ENCODE results near the gene EPAS1.

EPAS1 gene

DNA sequence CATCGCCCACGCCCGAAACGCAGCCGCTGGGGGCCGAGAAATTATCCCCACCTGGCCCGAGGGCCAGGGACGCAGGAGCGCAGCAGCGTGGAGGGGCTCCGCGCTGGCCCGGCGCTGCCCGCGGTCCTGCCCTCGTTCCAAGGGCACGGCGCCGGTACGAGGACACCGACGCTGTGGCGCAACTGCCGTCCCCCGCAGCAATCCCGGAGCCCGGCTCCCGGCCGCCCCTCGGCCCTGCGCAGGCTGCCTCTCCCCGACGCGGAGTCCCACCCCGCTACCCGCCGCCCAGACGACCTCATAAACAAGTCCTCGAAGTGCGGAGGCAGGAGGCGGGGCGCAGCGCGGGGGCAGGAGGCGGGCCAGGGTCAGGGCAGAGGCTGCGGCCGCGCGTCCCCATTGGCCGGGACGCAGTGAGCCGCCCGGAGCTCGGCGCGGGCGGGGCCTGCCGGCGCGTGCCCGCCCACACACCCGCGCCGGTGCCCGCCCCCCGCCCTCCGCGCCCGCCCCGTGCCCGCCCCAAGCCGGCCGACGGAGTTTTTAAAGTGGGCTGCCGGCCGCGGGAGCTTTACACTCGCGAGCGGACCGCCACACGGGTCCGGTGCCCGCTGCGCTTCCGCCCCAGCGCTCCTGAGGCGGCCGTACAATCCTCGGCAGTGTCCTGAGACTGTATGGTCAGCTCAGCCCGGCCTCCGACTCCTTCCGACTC is at the start of gene EPAS1:
Gene EPAS1 (plus strand): TSS at position 568 of the 706 bp plus-strand sequence. CDS start 505 bp downstream, outside the sequence.
- peak; percentile 82 for TF ChIP-seq POLR2A (IDR thresholded peaks at IDR 0.05; ENCODE audit: low read depth, low read length)
- FAIRE-seq, result no peak
- peak; percentile 94 for DNase-seq (ENCODE audit: insufficient read length, low spot score)

GRCh38 chr2:46248171-46248570 is 49.0 kb upstream of the EPAS1 start:
- FAIRE-seq, result no peak
- no peak for DNase-seq (ENCODE audit: insufficient read length, low spot score)

GRCh38 chr2:46249654-46250053 is 47.6 kb upstream of the EPAS1 start:
- no peak for FAIRE-seq
- no peak for DNase-seq (ENCODE audit: insufficient read length, low spot score)
- TF ChIP-seq POLR2A (IDR thresholded peaks at IDR 0.05; ENCODE audit: low read depth, low read length), result no peak

More at GRCh38 chr2:46248171-46248570, 49.0 kb upstream of the EPAS1 start:
- TF ChIP-seq POLR2A (IDR thresholded peaks at IDR 0.05; ENCODE audit: low read depth, low read length), result no peak

- TF ChIP-seq POLR2A (IDR thresholded peaks at IDR 0.05; ENCODE audit: low read depth, low read length), result no peak
- DNase-seq (ENCODE audit: insufficient read length, low spot score) (no peak), FAIRE-seq (no peak)
These were observed 44.1 kb upstream of the EPAS1 start for GRCh38 chr2:46252891-46253659.

DNA sequence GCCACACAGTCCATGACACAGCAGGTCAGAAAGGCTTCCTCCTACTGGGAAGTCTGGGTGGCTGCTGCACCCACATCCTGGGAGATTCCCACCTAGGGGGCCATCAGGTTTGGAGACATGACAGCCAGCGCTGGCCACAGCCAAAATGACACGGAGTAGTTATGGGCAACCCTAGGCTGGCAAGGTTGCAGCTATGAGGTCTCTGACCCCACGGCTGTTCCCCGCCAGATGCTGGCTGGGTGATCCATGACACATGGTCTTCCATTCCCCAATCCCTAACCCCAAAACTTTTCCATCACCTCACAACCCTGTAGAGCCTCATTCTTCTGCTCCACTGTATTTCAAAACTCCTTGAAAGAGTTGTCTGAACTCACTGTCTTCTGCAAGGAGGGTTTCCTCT is 42.7 kb upstream of the EPAS1 start:
- TF ChIP-seq POLR2A (IDR thresholded peaks at IDR 0.05; ENCODE audit: low read depth, low read length), result no peak
- FAIRE-seq, result no peak
- DNase-seq (ENCODE audit: insufficient read length, low spot score), result no peak

DNA sequence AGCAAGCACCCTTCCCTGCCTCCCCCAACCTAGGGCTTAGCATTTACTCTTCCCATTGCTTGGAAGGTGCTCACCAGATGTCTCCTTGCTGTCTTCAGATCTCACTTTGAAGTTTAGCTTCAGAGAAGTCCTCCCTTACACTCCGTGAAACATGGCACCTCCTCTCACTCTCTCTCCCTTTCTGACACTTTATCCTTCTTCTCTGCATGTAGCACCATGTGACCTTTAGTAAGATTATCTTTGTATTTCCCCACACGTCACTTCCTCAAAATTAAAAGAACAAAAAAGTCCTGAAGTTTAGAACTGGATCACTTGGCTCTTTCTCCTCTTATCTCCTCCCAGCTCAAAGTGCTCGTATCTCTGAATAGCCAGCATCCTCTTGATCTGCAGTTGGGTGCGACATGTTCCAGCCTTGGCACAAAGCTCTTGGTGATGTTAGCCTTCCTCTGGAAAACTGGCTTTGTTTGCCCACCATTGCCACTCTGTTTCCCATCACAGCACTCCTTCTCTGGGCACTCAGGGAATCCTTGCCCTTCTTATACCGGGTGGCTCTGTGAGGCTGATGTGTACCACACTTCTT is 40.6 kb upstream of the EPAS1 start:
- no peak for DNase-seq (ENCODE audit: insufficient read length, low spot score)
- FAIRE-seq, result no peak
- TF ChIP-seq POLR2A (IDR thresholded peaks at IDR 0.05; ENCODE audit: low read depth, low read length), result no peak

DNA sequence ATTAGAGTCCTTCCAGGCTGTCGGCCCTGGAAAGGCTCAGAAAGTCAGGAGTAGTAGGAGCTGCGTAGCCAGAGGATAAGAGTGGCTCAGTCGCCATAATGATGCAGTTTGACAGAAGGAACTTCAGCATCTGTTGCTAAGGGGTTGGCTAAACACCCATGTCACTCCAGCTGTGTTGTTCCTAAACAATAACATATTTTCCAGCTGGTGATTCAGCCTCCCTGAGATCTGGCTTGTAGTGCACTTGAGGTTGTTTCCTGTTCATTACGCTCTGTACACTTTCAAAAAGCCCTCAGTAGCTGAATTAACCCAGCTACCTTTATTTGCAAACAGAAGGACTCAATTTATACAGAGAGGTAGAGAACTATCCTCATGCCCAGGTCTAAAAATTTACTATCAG is 39.7 kb upstream of the EPAS1 start:
- no peak for DNase-seq (ENCODE audit: insufficient read length, low spot score)
- TF ChIP-seq POLR2A (IDR thresholded peaks at IDR 0.05; ENCODE audit: low read depth, low read length), result no peak
- no peak for FAIRE-seq

- DNase-seq (ENCODE audit: insufficient read length, low spot score), result no peak
- FAIRE-seq, result no peak
- no peak for TF ChIP-seq POLR2A (IDR thresholded peaks at IDR 0.05; ENCODE audit: low read depth, low read length)
These were observed 39.2 kb upstream of the EPAS1 start for GRCh38 chr2:46257980-46258379.

GRCh38 chr2:46258937-46259776 is 38.0 kb upstream of the EPAS1 start:
- no peak for TF ChIP-seq POLR2A (IDR thresholded peaks at IDR 0.05; ENCODE audit: low read depth, low read length)
- DNase-seq (ENCODE audit: insufficient read length, low spot score), result no peak
- no peak for FAIRE-seq

GRCh38 chr2:46259777-46260168 is 37.4 kb upstream of the EPAS1 start:
- no peak for DNase-seq (ENCODE audit: insufficient read length, low spot score)
- no peak for TF ChIP-seq POLR2A (IDR thresholded peaks at IDR 0.05; ENCODE audit: low read depth, low read length)
- FAIRE-seq, result no peak

- DNase-seq (ENCODE audit: insufficient read length, low spot score) (no peak), FAIRE-seq (no peak)
- TF ChIP-seq POLR2A (IDR thresholded peaks at IDR 0.05; ENCODE audit: low read depth, low read length), result no peak
These were observed 36.9 kb upstream of the EPAS1 start for GRCh38 chr2:46260305-46260704.

- DNase-seq (ENCODE audit: insufficient read length, low spot score), result no peak
- no peak for TF ChIP-seq POLR2A (IDR thresholded peaks at IDR 0.05; ENCODE audit: low read depth, low read length)
- no peak for FAIRE-seq
These were observed 34.8 kb upstream of the EPAS1 start for GRCh38 chr2:46262248-46262938.

DNA sequence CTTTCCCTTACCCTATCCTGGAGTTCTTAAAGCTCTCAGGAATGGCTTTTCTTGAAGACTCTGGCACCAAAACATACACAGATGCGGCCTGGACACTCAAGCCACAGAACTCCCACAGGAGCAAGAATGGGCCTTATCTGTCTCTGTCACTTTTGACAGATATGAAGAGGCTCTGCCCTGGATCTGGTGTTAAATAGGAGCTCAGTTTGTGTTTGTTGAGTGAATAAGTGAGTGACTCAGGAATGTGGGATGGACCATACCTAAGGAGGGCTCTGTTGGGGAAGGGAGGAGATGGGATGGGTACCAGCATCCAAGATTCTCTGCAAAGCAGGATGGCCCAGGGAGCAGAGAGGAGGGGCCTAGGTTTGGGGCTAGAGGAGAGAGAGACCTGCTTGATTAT is 33.9 kb upstream of the EPAS1 start:
- no peak for TF ChIP-seq POLR2A (IDR thresholded peaks at IDR 0.05; ENCODE audit: low read depth, low read length)
- DNase-seq (ENCODE audit: insufficient read length, low spot score) (no peak), FAIRE-seq (no peak)
